Erythroblast (primary cell): ENCODE measurements around the gene CACNA1I.

Experiments
- DNase-seq, 2 experiments: peaks; one replicate each; lab custom pipeline; 2025; lab: John Stamatoyannopoulos, UW
- GATA1 ChIP-seq: IDR thresholded peaks from 2 replicates; pipeline ENCODE4 v1.6.1; 2011; ENCODE audit warnings: low read depth, mild to moderate bottlenecking, control low read depth, low read length, moderate library complexity
- POLR2A ChIP-seq: IDR thresholded peaks from 2 replicates; pipeline ENCODE4 v1.6.1; 2011; ENCODE audit warnings: mild to moderate bottlenecking, low read length

The CACNA1I gene

DNA sequence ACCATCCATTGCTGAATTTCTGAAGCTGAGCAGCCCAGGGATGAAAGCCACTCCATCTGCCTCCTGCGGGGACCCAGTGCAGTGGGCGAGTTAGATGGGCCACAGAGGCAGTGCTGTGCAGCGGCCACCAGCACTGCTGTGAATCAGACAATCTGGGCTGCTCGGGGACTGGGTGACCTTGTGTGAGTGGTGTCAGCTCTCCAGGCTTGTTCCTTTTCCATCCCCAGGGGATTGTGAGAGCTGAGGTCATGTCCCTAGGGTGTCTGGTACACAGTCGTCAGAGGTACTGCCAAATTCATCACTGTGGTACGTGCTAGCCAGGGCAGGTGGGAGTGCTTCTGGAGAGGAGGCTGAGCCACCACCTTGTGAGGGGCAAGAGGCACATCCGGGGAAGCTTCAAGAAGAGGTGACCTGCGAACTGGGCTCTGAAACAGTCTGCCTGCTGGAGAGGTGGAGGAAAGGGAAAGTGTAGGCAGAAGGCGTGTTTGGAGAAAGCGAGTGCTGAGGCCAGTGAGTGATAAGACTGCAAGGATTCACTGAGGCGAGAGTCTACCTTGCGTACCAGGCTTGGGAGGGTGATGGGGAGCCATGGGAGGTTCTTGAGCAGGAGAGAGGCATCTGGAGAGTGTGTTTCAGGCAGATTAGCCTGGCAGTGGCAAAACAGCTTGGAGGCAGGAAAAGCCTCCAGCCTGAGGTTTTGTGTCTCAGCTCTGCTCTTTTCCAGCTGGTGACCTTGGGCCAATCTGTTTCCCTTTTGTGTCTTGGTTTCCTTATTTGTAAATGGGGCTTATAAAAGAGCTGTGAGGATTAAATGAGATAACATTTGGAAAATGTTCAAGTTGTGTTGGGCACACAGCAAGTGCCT lies 22.7 kb downstream of the CACNA1I start:
- no peak for DNase-seq
- TF ChIP-seq POLR2A (no peak), GATA1 (no peak)

DNA sequence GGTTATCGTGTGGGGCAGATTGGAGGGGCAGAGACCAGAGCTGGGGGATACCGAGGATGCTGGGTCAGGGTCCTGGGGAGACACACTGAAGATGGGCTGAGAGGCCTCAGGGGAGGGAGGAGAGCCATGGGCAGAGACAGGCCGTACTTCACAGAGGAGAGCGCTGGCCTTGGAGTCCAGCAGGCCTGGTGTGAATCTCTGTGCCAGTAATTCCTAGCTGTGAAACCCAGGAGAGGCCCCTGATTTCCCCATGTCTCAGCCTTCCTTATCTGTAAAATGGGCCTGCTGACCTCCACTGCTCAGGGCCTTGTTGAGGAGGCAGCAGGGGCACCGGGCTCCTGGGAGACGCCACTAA lies 23.4 kb downstream of the CACNA1I start:
- TF ChIP-seq GATA1, result no peak
- TF ChIP-seq POLR2A, result no peak
- no peak for DNase-seq

DNA sequence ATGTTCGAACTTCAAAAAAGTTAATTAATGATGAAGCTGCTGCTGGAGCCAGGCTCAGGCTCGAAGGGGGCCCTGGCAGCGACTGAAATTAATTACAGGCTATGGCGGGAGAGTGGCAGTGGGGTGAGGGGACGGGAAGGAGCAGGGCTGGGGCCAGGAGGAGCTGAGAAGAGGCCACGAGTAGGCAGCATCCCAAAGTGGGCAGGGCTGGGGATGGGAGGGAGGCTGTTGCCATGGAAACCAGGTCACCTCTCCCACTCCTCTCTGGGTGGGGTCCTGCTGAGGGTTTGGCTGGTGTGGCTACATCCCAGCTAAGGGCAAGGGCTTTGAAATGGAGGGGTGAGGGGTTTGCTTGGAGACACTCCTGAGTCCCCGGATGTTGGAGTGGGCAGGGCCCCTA lies 23.9 kb downstream of the CACNA1I start:
- no peak for TF ChIP-seq GATA1
- no peak for TF ChIP-seq POLR2A
- DNase-seq, result no peak

DNA sequence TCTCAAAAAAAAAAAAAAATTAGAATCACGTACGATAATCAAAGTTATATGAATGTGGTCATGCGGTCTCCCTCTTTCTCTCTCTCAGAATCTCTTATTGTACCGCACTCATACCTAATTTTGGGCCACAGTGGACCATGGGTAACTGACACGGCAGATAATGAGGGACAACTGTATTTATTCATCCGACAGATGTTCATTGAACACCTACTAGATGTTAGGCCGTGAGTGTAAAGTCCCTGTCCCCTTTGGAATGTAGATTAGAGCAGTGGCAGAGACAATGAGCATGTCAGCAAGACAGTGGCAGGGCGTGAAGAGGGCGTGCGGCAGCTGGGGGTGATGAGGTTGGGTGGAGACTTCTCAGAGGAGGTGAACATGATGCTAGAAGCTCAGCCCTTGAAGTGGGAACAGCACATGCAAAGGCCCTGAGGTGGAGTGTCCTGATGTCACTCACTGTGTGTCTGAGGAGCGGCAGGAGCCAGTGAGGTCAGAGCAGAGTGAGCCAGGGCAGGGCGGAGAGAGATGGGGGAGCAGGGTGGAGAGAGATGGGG lies 25.1 kb downstream of the CACNA1I start:
- TF ChIP-seq POLR2A (no peak), GATA1 (no peak)

DNA sequence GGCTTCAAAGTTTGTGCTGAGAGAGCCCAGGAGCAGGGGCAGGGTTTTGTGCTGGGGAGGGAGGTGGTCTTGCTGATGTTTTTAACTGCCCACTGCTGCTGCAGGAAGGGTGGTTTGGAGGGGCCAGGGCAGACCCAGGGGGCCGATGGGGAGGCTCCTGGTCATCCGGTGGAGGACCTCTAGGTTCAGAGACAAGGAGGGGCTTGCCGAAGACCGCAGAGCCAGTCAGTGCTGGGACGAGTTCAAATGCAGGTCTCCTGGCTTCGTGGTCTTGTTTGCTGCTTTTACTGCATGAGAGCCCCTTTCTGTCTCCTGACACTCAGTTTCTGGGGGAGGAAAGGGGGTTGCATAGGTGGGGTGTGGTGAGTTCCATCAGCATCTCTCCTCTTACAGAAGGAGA lies 26.0 kb downstream of the CACNA1I start:
- DNase-seq, result no peak
- TF ChIP-seq POLR2A (no peak), GATA1 (no peak)

More for the DNA sequence above, 25.1 kb downstream of the CACNA1I start:
- no peak for DNase-seq

DNA sequence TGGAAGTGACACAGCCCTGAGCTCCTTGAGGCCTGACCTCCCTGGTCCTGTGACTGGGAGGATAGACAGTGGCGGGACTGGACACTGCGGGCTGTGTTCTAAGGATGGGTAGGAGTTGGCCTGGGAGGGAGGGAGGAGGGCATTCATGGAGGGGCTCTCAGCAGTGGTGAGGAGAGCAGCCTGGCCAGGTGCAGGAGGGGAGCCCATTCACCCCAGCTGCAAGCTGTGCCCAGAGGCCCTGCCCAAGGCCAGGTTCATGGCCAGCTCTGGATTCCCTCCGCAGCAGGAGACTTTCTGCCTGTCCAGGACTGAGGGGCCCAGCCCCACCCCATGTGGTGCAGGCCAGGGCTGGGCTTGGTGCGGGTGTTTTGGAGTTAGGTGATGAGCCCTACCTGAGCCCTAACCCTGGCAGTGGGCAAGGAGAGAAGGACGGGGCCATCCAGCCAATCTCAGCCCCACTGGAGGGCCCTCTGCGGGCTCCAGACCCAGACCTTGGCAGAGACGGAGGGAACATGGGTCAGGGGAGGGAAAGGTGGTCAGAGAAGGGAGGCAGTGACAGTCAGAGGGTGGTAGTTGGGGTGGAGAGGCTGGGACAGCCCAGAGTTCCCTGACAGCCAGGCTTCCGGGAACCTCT lies 26.8 kb downstream of the CACNA1I start:
- TF ChIP-seq GATA1 (no peak), POLR2A (no peak)
- no peak for DNase-seq

DNA sequence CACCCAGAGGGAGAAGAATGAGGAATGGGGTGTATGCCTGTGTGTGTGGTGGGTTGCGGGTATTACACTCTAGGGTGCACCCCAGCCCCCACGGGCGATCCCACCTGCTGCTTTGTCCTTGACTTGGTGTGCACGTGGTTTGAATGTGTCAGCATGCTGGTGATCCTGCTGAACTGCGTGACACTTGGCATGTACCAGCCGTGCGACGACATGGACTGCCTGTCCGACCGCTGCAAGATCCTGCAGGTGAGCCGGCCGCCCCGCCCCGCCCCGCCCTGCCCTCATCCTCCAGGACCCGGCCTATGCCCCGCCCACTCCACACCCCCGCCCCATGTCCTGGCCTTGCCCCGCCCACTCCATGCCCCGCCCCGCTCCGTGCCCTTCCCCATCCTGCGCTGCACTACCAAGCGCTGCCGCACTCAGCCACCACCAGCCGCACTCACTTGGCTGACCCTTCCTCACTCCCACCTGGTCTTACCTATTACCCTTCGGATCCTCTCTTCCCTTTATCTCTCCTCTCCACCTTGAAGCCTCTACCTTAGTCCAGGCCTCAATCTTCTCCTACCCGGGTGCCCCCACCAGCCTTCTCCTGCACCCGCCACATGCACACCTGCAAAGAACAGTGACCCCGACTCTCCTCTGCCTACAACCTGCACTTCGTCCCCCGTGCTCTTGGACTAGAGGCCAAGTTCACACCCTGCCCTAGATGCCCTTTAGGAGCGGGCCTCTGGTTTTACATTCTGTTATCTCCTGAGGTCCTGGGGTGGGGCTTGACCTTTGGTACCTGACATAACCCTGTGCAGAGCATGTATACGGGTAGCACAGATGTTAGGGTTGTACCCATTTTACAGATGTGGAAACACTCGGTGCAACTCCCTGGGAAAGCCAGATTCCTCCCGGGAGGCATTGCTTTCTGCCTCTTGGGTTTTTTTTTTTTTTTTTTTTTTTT lies 27.7 kb downstream of the CACNA1I start:
- peak; percentile 54 to 56 for DNase-seq

DNA sequence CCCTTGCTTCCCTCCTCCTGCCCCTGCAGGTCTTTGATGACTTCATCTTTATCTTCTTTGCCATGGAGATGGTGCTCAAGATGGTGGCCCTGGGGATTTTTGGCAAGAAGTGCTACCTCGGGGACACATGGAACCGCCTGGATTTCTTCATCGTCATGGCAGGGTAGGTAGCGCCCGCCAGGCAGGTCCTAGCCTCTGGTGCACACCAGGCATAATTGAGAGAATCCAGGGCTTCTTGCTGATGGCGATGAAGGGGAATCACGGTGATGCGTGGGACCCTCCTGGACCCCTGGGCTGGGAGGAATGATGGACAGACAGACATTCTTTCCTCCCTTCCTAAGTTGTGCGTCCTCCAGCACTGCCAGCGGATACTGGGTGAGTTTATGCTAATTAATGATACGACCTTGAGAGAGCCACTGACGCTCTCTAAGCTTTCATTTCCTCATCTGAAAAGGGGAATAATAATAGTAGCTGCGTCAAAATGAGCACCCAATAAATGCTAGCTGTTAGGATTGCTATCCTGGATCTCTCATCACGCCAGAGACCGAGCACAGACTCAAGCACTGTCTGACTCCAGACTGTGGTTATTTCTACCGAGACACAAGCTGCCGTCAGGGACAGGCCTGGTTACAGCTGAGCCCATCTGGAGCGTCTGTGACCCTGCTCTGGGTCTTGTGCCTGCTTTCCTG lies 30.1 kb downstream of the CACNA1I start:
- no peak for TF ChIP-seq GATA1
- DNase-seq, result no peak

More for the DNA sequence above, 27.7 kb downstream of the CACNA1I start:
- no peak for TF ChIP-seq GATA1
- no peak for TF ChIP-seq POLR2A

DNA sequence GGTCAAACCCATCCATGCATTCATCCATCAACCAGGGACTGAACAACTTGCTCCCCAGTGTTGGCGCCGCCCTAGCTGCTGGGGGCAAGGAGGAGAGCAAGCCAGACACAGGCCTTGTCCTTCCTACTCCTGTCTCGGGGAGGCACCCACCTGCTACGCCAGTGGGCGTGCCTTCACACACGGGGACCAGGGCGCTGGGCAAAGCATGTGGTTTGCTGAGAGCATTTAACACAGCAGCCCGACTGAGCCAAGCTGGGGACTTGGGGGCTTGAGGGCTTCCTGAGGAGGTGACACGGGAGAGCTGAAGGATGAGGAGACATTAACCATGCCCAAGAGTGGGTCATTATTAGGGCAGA lies 30.6 kb downstream of the CACNA1I start:
- no peak for DNase-seq
- TF ChIP-seq GATA1 (no peak), POLR2A (no peak)

DNA sequence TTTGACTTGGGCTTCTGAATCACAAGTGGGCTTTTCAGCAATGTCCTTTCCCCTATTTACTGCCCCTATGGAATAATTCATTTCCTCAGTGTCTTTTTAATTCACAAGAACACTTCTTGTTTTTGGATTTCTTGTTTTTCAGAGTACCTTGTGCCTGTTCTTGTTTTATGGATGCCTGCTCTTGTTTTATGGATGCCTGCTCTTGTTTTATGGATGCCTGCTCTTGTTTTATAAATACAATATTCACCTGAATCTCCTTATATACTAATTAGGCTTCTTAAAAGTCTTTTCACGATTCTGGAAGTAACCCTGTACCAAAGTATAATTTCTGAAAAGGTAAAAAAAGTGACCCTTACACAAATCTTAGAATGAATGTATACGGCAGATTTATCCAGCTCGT lies 32.8 kb downstream of the CACNA1I start:
- DNase-seq, result no peak
- TF ChIP-seq POLR2A (no peak), GATA1 (no peak)

DNA sequence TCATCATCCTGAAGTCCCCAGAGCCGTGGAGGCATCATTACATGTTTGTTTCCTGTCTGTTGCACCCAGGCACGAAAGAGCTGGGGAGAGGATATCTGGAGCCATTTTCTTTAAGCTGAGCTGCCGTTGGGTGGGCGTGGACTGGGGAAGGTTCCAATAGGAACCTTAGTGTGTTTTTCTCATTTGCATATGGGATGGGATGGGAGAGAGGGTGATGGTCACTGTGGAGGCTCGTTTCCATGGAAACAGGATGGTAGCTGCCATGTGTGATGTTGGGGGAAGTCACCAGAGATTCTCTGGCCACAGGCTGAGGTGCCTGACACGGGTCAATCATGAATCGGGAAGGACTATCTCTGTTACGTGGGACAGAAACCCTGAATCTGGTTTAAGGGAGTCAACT lies 39.7 kb downstream of the CACNA1I start:
- DNase-seq, result no peak
- TF ChIP-seq GATA1, result no peak
- no peak for TF ChIP-seq POLR2A

DNA sequence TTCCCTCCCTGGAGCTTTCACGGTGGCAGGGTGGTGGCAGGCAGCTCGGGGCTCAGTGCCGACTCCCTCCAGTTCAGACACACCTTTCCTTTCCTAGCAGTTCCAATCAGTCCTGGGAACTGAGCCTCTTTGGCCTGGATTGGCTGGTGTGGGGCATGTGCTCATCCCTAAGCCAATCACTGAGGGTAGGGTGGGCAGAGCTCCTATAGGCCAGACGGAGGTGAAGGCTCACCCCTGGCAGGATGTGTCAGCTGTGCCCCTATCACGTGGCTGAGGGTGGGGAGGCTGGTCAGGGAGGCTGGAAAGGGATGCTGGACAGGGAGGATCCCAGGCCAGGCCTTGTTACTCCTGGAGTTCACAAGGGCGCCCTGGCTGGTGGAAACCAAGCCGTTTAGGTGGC lies 40.2 kb downstream of the CACNA1I start:
- DNase-seq, result no peak
- TF ChIP-seq GATA1, result no peak
- TF ChIP-seq POLR2A, result no peak

DNA sequence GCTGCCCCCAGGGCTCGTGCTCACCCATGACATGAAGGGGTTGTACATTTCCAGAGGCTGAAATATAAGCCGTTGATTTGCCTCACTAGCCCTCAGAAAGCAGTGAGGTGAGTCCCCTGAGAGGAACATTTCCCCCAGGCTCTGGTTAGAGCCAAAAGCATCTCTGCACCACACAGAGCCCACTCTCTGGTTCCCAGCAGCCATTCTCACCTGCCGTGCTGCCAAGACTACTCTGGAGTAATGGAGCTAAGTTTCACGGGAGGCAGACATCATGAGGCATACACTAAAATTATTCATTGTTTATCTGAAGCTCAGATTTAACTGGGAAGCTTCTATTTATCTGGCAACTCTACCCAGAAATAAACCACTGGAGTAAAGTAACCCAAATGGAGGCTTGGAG lies 40.8 kb downstream of the CACNA1I start:
- DNase-seq, result no peak

More for the DNA sequence above, 40.8 kb downstream of the CACNA1I start:
- TF ChIP-seq GATA1 (no peak), POLR2A (no peak)
